ENCODE results near the gene AIFM3. TPM values are rescaled to one million over a fixed set of nuclear protein-coding genes. Genes with fewer than 3 reads are reported as not detected.
A peak's percentile ranks its signal among the peaks of the same experiment; 100 is the strongest.

AIFM3 gene
- total and polyA plus RNA-seq, 2 of the 4 experiments (the other 2 are of a cell fraction), result 0.09 to 0.18 TPM

DNA sequence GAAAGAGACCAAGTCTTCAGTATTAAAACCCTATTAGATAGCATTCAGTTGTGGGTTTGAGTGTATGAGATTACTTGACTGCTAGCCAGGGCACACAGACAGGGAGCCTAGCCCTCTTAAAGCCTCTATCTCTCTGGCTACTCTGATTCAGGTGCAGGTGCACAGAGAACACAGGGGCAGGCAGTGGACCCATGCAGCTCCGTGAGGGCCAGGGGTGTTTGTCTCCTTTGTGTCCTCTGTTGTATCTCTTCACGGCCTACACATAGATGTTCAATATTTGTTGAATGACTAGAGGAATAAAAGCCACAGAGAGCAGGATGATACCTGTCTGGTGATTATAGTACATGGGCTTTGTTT lies 21.5 kb upstream of the AIFM3 start (continued):
- TF ChIP-seq RCOR1 (IDR thresholded peaks at IDR 0.05; ENCODE audit: insufficient replicate concordance, low read length), result no peak
- no peak for TF ChIP-seq USF2 (IDR thresholded peaks at IDR 0.05; ENCODE audit: low read depth, low read length)

- WGBS, 2 experiments (ENCODE audit: extremely low coverage in 2 of 2, insufficient read length in 1 of 2), result 73% methylated on average over 4 of the region's 7 CpGs; no CpG with 5 or more reads in 1 of the 2 experiments
- intact Hi-C loops (cut with micrococcal nuclease), result no loop called here
- peaks cover 97% of the 10 kb centered on the region for H4K20me1 ChIP-seq (ENCODE audit: insufficient read depth, low read length)
- H2BK120ac ChIP-seq (ENCODE audit: low read depth, low read length), result no peak overlapping the region
- DNase-seq (peak; percentile 34), ATAC-seq (ENCODE audit: low read depth) (no peak; the same call in 1 of the 2 replicates)
- dilution Hi-C loops (cut with HindIII; ENCODE audit: low sequenced_read_pairs, unreplicated experiment), result no loop called here
- peak overlapping the region; percentile 29; the same call in 1 of the 2 replicates for H3K14ac ChIP-seq (replicated peaks; ENCODE audit: low read depth, low read length)
- H3K9ac ChIP-seq (ENCODE audit: low read depth, low read length), result no peak overlapping the region
- no TSS peak for BruUV-seq (replicated peaks)
- H3K18ac ChIP-seq (ENCODE audit: low read depth, low read length), result no peak overlapping the region
- H4K8ac ChIP-seq (ENCODE audit: low read depth in 2 of 2, low read length in 2 of 2), result no peak overlapping the region
- peaks cover 31% of the 10 kb centered on the region for H3K9me1 ChIP-seq (ENCODE audit: insufficient read depth, low read length)
- no peak overlapping the region for H2BK15ac ChIP-seq (ENCODE audit: low read depth, low read length)
- H2BK20ac ChIP-seq (ENCODE audit: low read depth, low read length), result no peak overlapping the region
- H3K27ac ChIP-seq (ENCODE audit: insufficient read depth, low read length), result no peak overlapping the region
- H3K23ac ChIP-seq (ENCODE audit: low read depth, low read length), result peak overlapping the region; percentile 7; the same call in 1 of the 2 replicates
- H3K4me1 ChIP-seq (ENCODE audit: control insufficient read depth, insufficient read depth, low read length), result peaks cover 6% of the 10 kb centered on the region
- no peaks in the 10 kb centered on the region for H3K9me3 ChIP-seq (ENCODE audit: control insufficient read depth, insufficient read depth, low read length)
- H3K27me3 ChIP-seq (ENCODE audit: control insufficient read depth, insufficient read depth, low read length), result no peaks in the 10 kb centered on the region
- H3K4me2 ChIP-seq (ENCODE audit: low read depth, low read length), result peak overlapping the region; percentile 34; the same call in 1 of the 2 replicates
- ChIA-PET POLR2A (ENCODE audit: unreplicated experiment) (no interaction called here), CTCF (interaction anchor here (0.6 kb wide), 2 partner anchors 21 to 163 kb away, joined by 3 to 5 read pairs; no protein-coding TSS in a partner anchor)
- no peak overlapping the region for H2AK5ac ChIP-seq (ENCODE audit: low read depth, low read length)
- no peak overlapping the region for H3K56ac ChIP-seq (ENCODE audit: extremely low read depth, insufficient read depth, low read length)
- H2AFZ ChIP-seq (replicated peaks; ENCODE audit: low read length, poor library complexity), result no peak overlapping the region
- no peak overlapping the region for H2AK9ac ChIP-seq (replicated peaks; ENCODE audit: low read depth, low read length, poor library complexity)
- no peak overlapping the region for H3K4me3 ChIP-seq (ENCODE audit: insufficient read depth, low read depth, low read length)
- in situ Hi-C loops (cut with MboI; ENCODE audit: low sequenced_read_pairs), result no loop called here
- H3K79me1 ChIP-seq (ENCODE audit: low read depth in 1 of 2, low read length in 2 of 2), result peaks cover 18 to 90% of the 10 kb centered on the region in 2 experiments
- H4K5ac ChIP-seq (ENCODE audit: low read depth, low read length), result no peak overlapping the region
- no peak overlapping the region for H2BK5ac ChIP-seq (ENCODE audit: low read depth, low read length, poor library complexity, severe bottlenecking)
- H4K91ac ChIP-seq (ENCODE audit: insufficient read depth, low read depth, low read length), result no peak overlapping the region
- no peak overlapping the region for H3K4ac ChIP-seq (ENCODE audit: low read depth, low read length)
- H3K36me3 ChIP-seq (ENCODE audit: control insufficient read depth, insufficient read depth, low read length), result peaks cover 14% of the 10 kb centered on the region
- TF ChIP-seq RAD21 (IDR thresholded peaks at IDR 0.05; ENCODE audit: low read length) (no peak), MAZ (IDR thresholded peaks at IDR 0.05; ENCODE audit: borderline replicate concordance, low read depth, low read length) (no peak), NFE2L2 (IDR thresholded peaks at IDR 0.05; ENCODE audit: low read depth, low read length) (no peak), MXI1 (IDR thresholded peaks at IDR 0.05; ENCODE audit: borderline replicate concordance, low read depth, low read length) (no peak), CHD1 (IDR thresholded peaks at IDR 0.05; ENCODE audit: low read depth, low read length) (no peak), BHLHE40 (IDR thresholded peaks at IDR 0.05; ENCODE audit: low read depth, low read length) (no peak), ELK1 (IDR thresholded peaks at IDR 0.05; ENCODE audit: borderline replicate concordance, low read depth, low read length) (no peak), SMC3 (IDR thresholded peaks at IDR 0.05; ENCODE audit: low read depth, low read length) (no peak), RFX5 (IDR thresholded peaks at IDR 0.05; ENCODE audit: low read depth, low read length) (no peak), POLR2A (IDR thresholded peaks at IDR 0.05; ENCODE audit: low read depth, low read length) (no peak), FOS (IDR thresholded peaks at IDR 0.05; ENCODE audit: low read depth, low read length) (no peak), MAFK (IDR thresholded peaks at IDR 0.05; ENCODE audit: low read depth, low read length) (no peak)
Measured at GRCh38 chr22:20946080-20946986, 20.7 kb upstream of the AIFM3 start.

Data from IMR-90 (cell line).